HG03460 (cell line): Measurements from ENCODE around the gene HSD3B7.
"Not testable (repeated sequence)": the region's sequence is repeated elsewhere in the genome, so short reads cannot be mapped to it uniquely, and the experiment has no call there.

ENCODE experiments used
- ATAC-seq: cut with Tn5 transposase; IDR thresholded peaks from one replicate; pipeline ENCODE4 v1.9.1; 2021; ENCODE audit not compliant: unreplicated experiment

HSD3B7 gene

DNA sequence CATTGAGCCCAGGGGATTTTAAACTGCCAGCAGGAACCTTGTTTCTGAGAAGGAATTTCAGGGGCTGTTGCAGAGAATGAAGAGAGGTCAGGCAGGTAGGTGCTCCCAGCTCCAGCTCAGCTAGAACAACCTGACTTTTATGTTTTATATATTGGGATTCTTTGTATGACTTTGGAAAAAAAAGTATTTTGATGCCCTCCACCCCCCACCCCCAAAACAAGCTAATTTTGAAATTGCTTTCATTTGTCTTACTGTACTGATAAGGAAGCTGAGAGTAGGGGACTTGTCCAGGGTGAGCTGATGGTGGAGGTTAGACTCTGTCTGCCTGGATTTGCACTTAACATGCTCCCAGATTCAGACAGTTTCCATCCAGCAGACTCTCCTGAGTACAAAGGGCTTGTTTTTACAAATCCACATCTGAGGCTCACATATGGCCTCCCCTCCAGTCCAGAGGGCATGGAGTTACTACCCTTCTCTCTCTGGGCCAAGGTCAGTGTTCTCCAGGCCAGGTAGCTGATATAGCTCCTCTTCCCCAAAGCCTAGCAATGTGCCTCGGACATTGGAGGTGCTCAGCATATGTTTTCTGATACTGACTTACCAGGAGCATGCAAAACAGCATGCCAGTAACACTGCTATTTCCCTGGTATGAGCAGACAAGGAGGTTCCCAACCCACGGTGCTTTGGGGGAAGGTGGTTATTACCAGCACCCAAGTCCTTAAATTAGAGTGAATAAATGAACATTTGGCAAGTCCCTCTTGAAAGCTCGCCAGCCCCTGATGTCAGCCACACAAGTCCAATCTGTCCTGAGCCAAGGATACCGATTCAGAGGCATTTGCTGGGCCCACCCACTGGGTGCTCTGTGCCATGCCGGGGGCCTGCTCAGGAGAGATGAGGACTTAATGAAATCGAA, 14.1 kb downstream of the HSD3B7 start:
- ATAC-seq = no peak

DNA sequence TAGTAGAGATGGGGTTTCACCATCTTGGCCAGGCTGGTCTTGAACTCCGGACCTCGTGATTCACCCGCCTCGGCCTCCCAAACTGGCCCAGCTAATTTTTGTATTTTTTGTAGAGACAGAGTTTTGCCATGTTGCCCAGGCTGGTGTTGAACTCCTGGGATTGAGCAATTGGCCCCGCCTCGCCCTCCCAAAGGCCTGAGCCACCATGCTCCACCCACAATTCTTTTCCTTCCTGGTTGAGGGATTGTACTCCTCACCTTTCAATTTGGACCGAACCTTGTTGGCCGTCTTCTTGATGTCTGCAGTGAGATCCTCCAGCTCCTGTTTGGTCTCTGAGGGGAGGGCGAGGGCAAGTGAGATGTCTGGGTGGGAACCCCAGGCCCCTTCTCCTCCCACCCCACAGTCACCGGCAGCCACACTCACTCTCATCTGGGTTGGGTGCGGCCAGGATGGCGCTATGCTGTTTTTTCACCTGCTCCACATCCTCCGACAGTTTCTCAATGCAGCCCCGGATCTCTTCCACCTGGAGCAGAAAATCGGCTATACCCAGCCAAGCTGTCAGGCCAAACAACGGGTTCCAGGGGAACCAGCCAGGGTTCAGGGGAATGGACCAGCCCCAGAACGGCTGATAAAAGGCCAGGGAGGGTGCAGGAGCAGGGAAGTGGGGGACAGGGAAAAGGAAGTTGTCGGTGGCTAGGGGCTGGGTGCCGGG, 15.8 kb downstream of the HSD3B7 start:
- no peak for ATAC-seq

DNA sequence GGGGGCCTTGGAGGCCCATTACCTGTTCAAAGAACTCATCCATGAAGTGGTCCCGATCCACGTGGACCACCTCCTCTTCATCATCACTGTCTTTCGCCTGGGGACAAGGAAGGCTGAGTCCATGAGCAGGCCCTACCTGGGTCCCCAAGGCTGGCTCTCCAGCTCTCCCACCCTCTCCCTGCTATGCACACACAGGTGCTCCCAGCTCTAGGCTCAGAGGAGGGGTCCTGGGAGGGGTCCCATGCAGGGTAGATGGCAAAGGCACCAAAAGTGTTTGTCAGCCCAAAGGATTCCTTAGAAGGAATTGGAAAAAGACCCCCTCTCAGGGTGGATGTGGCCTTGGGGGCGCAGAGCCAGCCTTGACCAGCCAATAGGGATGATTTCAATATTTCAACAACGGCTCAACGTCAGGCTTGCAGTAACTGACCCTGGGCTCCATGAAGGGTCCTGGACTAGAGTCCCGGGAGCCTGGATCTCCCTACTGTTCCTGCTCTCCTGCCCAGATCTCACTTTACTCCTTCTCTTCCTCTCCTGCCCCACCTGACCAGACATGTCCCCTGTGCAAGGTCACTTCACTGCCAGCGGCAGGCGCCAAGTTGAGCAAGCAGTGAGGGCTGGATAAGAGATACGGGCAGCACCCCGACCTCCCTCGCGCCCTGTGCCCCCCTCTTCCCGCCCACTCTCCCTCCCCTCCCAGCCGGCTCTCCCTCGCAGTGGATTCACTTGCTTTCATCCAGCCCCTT, 16.7 kb downstream of the HSD3B7 start:
- ATAC-seq = no peak

DNA sequence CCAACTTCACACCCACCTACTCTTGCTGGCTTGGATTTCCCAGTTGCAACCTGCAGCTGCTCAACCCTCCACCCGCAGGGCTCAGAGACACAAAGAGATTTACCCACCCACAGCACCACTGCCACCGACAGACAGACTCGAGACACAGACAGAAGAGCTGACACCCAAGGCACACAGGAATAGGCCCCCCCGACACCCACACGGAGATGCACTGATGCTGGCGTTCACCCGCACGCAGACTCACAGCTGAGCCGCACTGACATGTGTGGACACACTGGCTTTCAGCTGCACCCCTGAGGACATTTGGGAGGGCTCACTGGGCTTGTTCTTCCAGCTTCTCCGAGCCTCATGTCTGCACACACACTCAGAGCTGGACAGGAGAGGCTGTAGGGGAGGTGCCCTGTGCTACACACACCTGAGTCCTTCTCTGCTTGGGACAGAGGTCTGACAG, 17.3 kb downstream of the HSD3B7 start:
- ATAC-seq = no peak

DNA sequence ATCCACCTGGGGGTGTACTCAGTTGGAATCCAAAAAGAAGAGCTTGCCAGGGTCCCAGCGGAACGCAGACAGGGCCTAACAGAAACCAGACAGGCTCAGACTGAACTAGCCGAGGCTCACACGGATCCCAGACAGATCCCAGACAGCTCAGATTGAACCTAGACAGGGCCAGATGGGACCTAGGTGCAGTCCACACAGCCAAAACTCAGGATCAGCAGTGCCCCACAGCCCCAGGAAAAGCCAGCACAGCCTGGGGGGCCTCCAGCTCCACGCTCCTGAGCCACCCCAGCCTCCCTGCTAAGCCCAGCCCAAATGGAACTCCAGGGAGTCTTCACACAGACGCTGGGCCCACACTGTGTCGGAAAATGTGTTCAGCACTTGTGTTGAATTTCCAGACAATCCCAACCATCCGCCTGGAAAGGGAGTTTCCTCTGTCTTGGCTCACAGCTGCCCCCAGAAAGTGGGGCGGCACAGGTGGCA, 17.9 kb downstream of the HSD3B7 start:
- ATAC-seq = no peak

DNA sequence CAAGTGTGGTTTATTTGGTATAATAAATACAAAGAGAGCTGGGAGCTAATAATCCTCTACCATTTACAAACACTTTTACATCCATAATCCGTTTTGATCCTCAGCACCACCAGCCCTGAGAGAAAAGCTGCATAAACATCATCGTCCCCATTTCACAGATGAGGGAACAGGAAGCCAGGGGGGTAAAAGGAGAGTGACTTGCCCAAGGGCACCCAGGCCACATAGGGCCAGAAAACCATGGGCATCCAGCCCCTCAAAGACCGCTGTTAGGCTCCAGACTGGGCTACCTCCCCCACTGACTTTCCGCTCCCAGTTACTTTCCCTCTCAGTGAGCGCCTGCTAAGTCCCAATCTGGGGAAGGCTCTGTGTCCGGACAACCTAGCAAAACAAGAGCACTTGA, 18.7 kb downstream of the HSD3B7 start:
- ATAC-seq = no peak

DNA sequence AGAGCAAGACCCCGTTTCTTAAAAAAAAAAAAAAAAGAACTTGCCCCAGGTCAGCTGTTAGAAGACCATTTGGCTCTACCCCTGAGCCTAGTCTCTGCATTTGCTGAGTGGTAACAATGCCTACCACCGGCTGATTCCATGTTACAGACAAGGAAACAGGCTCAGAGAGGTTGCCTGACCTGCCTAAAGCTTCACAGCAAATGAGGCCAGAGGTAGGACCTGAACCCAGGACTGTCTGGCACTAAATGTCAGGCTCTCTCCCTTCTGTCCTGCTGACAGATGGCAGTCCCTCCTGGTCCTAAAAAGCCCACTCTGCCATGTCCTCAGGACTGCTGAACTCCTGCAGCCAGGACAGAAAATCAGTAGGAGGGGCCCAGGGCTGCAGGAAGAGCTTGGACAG, 19.7 kb downstream of the HSD3B7 start:
- no peak for ATAC-seq

DNA sequence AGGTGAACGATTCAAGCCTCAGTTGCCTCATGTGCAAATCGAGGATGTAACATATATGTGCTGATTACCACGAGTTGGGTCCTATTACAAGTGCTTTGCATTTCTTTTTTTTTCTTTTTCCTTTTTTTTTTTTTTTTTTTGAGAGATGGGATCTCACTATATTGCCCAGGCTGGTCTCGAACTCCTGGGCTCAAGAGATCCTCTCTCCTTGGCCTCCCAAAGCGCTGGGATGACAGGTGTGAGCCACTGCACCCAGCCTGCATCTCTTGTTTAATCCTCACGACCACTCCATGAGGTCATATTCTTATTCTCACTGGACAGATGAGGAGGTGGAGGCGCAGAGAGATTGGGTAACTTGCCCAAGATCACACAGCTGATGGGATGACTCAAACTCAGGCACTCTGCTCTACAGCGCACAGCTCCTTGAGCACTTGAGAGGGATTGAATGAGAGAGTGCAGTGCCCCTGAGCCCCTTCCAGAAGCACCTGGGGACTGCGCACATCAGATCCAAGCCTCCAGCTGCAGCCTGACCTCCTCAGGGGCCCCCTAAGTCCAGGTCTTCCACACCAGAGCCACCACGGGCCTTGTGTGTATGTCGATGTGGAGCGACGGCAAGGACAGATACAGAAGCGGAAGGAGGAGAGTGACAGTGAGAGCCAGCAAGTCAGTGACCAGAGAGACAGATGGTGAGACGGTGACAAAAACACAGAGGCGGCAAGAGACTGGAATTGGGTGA, 20.5 kb downstream of the HSD3B7 start:
- no peak for ATAC-seq

DNA sequence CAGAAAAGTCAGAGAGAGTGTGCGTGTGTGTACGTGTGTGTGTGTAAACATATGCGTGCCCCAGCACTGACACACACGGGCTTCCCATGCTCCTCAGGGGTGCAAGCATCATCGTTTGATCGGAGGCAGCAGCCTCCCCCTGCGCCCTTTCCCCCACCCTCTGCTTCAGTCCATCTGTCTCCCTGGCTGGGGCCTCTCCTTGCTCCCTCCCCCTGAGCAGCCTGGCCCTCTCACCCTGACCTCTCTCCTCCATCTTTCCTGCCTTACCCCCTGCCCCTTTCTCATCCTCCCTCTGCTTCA, 21.0 kb downstream of the HSD3B7 start:
- ATAC-seq = no peak

DNA sequence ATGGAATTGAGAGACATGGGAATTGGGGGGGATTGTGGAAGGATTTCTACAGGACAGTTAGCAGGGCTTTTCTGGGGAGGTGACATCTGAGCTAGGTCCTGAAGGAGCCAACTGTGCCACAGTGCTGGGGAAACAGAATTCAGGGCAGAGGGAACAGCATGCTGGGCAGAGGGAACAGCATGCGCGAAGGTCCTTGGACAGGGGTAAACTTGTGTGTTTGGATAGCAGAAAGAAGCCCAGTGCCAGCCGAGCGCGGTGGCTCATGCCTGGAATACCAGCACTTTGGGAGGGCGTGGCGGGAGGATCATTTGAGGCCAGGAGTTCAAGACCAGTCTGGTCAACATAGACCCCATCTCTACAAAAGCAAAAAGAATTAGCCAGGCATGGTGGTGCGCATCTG, 21.6 kb downstream of the HSD3B7 start:
- ATAC-seq = no peak

DNA sequence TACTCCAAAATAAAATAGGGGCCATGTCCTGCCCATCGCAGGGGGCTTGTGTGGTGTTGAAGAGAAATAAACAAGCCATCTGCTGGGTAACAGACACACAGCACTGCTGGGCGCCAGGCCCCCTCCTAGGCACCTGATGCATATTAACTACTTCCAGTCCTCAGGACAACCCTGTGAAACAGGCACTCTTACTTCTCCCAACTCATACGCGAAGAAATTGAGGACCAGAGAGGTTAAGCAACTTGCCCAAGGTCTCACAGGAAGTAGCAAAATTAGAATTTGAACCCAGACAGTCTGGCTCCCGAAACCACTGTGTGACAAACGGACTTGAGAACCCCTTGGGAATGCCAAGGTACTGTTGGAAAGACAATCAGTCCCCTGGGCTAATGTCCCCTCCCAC, 22.7 kb downstream of the HSD3B7 start:
- no peak for ATAC-seq

DNA sequence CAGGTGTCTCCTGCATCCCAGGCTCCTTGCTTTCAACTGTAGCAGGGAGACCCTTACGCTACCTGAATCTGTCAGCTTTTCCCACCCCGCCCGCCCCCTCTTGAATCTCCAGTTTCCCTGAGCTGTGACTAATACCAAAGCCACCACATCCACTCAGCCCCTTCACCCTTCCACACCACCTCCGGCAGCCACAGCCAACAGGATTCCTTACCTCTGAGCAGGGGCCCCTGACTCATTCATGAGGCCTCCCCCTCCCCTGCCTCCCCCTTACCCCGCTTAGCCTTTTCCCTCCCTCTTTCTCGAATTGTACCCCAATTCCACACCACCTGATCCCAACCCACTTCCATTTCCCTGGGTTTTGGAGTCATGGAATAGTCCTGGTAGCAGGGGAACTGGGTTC, 23.1 kb downstream of the HSD3B7 start:
- no peak for ATAC-seq

DNA sequence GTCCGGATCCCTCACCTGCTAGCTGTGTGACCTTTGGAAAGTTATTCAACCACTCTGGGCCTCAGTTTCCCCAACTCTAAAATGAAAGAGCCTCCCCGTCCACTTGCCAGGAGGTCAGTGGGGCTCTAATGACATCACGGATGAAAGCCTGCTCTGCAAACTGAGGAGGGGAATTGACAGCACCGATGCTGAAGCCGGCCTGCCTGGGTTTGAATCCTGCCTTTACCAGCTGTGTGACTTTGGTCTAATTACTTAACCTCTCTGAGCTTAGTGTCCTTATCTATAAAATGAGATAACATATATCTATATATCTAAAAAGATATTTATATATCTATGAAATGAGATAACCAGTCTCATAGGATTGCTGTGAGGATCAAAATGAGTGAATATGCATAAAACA, 23.5 kb downstream of the HSD3B7 start:
- ATAC-seq = no peak

DNA sequence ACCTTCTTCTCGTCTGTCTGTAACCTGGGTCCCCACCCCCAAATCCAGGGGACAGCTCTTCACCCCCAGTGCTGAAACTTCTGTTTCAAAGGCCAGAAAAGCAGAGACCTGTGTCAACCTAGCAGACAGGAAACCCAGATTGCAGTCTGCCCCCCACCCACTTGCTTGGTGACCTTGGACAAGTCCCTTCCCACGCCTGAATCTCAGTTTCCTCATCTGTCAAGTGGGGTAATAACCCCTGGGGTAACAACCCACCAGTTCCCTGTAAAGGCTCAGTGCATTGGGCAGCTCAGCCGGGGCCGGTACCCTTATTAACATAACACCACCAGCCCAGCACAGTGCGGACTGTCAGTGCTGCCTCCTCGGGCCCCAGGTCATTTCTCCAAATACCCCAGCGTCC, 24.1 kb downstream of the HSD3B7 start:
- no peak for ATAC-seq

DNA sequence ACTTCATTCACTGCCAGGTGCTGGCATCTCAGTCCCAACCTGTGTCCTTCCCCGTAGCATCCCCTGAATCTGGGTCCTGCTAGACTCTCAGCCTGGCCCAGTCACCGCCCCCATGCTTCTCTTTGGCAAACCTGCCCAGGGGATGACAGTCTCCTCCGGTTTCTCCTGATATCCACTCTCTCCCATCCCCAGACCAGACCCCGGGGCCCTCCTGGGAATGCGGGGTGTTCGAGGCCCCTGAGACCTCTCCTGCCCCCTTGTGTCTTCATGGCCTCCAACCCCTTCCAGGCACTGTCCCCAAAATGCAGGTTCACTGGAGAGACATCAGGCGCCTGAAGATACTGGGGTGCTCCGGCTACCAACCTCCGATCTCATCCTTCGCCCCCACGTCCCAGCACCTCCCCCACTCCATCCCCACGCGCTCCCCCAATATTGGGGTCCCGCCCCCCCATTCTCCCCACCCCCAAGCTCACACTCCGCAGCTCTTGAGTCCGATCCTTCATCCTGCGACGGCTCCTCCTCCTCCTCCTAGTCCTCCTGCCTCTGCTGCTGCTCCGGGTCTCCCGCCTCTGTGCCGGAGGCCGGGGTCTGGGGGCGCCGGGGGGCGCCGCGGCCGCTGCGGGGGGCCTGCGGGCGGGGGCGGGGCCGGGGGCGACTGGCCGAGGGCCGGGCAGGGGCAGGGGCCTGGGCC, 25.0 kb downstream of the HSD3B7 start:
- no peak for ATAC-seq

DNA sequence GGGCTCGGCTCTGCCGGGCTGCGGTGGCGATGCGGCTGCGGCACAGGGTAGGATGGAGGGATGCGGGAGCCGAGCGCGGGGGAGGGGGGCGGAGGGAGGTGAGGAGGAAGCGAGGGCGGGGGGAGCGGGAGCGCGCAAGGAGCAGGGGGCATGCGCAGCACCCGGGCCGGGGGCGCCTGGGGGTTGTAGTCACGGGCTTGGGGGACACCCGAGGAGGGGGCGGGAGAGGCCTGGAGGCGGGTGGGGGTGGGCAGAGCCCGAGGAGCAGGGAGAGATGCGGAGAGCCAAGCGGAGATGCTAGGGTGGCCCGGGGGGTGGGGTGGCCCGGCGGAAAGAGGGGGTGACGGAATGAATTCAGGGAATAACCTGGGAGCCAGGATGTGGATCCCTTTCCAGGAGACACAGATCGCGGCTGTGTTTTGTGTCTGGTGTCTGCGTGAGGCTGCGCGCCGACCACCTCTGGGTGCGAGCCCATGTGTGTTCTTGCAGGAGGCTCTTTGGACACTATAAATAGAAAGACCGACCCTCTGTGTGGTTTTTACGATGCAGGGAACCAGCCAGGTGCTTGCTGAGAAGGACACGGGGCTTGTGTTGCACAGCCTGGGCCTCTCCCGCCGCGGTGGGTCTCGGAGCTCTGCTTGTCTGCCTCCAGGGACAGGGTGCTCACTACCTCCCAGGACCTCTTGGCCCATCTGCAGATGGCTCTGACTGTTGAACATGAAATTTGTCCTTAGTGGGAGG, 25.7 kb downstream of the HSD3B7 start, which contains the start of gene STX1B:
STX1B (minus strand) TSS at position 54 of the 741 bp plus-strand sequence. CDS start 242 bp downstream, outside the sequence.
- ATAC-seq = no peak

DNA sequence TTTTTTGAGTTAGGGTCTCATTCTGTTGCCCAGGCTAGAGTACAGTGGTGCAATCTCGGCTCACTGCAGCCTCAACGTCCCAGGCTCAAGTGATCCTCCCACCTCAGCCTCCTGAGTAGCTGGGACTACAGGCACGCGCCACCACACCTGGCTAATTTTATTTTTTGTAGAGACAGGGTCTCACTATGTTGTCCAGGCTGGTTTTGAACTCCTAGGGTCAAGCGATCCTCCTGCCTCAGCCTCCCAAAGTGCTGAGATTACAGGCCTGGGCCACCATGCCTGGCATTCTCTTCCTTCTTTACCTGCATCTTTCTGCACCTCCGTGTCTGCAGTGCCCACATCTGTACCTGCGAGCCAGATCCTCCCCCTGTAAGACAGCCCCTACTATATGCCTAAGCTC, 26.8 kb downstream of the HSD3B7 start:
- not testable (repeated sequence) for ATAC-seq

DNA sequence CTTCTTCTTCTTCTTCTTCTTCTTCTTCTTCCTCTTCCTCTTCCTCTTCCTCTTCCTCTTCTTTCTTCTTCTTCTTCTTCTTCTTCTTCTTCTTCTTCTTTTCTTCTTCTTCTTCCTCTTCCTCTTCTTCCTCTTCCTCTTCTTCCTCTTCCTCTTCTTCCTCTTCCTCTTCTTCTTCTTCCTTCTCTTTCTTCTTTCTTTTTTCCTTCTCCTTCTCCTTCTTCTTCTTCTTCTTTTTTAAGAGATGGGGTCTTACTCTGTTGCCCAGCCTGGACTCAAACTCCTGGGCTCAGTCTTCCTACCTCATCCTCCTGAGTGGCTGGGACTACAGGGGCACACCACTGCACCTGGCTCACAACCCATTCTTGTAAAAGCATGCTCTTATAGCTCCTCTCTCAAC, 28.3 kb downstream of the HSD3B7 start:
- not testable (repeated sequence) for ATAC-seq

DNA sequence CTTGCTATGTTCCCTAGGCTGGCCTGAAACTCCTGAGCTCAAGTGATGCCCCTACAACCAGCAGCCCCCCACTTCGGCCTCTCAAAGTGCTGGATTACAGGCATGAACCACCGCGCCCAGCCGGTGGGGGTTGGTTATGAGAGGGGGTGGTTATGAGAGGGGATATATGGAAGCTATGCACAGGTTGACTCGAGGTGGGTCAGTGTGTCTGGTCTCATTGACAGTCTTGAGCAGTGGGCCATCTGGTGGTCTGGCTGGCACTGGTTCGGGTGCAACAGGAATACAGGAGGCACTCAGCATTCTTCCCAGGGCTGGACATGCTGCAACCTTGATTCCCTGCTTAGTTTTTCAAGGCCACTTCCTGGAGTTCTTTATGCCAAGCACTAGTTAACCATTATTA, 31.0 kb downstream of the HSD3B7 start:
- ATAC-seq = no peak

DNA sequence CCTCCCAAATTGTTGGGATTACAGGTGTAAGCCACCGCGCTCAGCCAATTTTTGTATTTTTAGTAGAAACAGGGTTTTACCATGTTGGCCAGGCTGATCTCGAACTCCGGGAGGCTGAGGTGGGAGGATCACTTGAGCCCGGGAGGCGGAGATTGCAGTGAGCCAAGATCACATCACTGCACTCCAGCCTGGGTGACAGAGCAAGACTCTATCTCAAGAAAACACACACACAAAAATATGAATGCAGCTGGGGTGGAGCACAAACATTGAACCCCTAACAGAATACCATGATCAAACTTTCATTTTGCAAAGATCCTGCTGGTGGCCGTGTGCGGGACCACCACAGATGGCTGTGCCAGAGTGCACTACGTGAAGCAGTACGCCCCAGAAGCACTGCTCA, 32.7 kb downstream of the HSD3B7 start:
- not testable (repeated sequence) for ATAC-seq
